ENCODE data around the gene STK17A. TPM values are rescaled to one million over a fixed set of nuclear protein-coding genes. Genes with fewer than 3 reads are reported as not detected.
A peak's percentile ranks its signal among the peaks of the same experiment; 100 is the strongest.

The STK17A gene
- total RNA-seq (2014; rRNA removed; shearing (Covaris generic)) = 64.7 and 69.8 TPM in 2 replicates
- polyA plus RNA-seq (2015; cell fraction: cytosol; rRNA removed) = 94.6 and 110 TPM in 2 replicates
- 105 and 106 TPM in 2 replicates for polyA plus RNA-seq (2015; cell fraction: nucleus; rRNA removed)

DNA sequence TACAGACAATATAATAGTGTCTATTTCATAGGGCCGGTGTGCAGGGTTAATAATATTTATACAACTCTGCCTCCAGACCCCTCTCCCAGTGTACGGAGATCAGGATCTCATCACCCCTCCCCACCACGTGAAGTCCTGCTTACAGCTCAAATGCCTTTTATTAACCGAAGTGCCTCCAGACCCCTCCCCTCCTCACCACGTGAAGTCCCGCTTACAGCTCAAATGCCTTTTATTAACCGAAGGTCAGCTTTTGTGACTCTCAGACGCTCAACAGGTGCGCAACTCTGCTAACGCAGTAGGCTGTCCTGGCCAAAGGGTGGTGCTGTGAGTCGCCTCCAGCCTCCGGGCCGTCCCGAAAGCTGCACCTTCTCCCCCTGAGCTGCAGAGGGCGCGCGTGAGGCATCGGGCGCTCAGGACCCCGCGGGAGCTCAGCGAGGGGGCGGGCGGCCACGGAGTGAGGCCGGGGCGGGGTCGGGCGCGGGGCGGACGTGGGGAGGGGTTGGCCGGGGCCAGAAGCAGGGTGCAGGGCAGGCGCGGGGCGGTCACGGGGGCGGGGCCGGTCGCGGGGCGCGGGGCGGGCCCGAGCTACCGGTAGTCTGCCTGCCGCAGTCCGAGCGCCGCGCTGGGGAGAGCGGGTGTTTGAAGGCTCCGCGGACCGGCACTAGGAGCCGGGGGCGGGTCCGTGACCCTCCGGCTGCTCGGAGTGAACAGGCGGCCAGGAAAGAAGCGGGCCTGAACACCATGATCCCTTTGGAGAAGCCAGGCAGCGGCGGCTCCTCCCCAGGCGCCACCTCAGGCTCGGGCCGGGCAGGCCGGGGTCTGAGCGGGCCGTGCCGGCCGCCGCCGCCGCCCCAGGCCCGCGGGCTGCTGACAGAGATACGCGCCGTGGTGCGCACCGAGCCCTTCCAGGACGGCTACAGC lies at the start of gene STK17A:
Gene STK17A, plus strand, starts transcription at position 606 of the 921 bp plus-strand sequence. Its CDS starts 136 bp downstream, at position 742.
- DNase-seq (ENCODE audit: low read depth) = peak; percentile 88

- no peak for DNase-seq (ENCODE audit: low read depth)
Measured at GRCh38 chr7:43533801-43534479, 49.0 kb upstream of the STK17A start.

DNA sequence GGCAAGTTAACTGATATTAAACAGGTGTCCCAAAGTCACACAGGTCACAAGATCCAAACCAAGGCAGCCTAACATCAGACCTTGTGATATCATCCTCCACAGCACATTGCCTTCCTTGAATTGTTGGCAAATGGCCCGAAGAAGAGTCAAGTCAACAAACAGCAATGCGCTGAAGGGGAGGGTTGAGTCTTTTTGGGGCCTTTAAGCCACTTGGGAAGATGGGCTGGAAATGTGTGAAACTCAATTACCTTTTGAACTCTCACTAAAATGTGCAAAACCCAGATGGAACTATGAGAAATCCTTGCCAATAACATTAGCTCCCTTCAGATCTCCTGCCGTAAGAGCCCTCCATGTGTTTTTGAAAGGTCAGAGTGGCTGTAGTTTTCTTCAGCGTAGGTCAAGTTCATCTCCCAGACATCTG lies 47.9 kb upstream of the STK17A start:
- no peak for DNase-seq (ENCODE audit: low read depth)

- peak; percentile 61 for DNase-seq (ENCODE audit: low read depth)
Measured at GRCh38 chr7:43535810-43536585, 46.9 kb upstream of the STK17A start.

GRCh38 chr7:43536773-43537172 lies 46.1 kb upstream of the STK17A start:
- DNase-seq (ENCODE audit: low read depth) = no peak

DNA sequence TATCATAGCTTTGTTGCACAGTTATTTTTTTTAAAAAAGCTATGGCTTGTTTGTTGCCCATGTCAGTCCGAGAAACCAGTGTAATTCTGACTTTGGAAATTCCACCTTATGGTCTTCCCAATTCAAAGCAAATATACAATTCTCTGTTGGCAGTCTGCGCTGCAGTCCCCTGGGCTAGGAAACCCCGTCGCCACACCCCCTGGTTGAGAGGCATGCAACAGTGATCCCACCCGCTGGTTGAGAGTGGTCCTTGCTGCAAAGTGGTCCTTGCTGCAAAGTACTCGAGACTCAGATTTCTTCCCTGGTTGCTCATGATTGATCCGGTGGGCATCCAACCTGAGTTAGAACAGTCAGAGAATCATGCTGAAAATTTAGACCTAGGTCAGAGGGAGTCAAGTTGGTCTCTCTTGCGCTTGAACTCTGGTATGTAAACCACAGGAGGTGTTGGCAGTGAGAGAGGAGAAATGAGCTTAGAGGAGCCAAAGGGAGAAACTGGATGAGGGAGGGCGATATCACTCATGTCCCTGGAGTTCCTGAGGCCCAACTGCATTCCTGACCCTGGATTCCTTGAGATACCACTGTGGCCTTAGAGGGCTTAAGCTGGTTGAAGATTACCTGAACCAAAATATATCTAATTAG lies 45.0 kb upstream of the STK17A start:
- DNase-seq (ENCODE audit: low read depth) = no peak

- no peak for DNase-seq (ENCODE audit: low read depth)
Measured at GRCh38 chr7:43538404-43538771, 44.5 kb upstream of the STK17A start.

DNA sequence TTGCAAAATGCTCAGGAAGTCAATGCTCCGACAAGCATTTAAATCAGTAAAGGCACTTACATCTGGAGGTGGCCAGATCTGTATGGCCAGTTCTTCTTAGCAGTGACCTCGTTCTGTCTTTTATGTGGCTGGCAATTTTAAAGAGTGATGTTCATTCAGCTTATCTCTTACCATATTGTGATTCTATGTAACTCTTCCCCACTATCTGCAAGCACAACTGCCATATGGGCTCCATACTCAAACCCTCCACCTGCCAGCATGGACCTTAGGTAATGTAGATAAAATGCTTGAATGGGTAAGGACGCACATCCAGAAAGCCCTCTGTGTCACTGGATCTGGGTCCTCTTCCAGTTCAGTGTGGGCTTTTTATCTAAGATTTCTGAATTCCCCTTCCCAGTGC lies 42.4 kb upstream of the STK17A start:
- no peak for DNase-seq (ENCODE audit: low read depth)

GRCh38 chr7:43542716-43543115 lies 40.2 kb upstream of the STK17A start:
- no peak for DNase-seq (ENCODE audit: low read depth)

- DNase-seq (ENCODE audit: low read depth) = no peak
Measured at GRCh38 chr7:43546231-43546630, 36.7 kb upstream of the STK17A start.

- no peak for DNase-seq (ENCODE audit: low read depth)
Measured at GRCh38 chr7:43550427-43550826, 32.5 kb upstream of the STK17A start.

GRCh38 chr7:43552122-43552521 lies 30.8 kb upstream of the STK17A start:
- DNase-seq (ENCODE audit: low read depth) = no peak

GRCh38 chr7:43553999-43554398 lies 28.9 kb upstream of the STK17A start:
- DNase-seq (ENCODE audit: low read depth) = peak; percentile 41

GRCh38 chr7:43554423-43554822 lies 28.5 kb upstream of the STK17A start:
- no peak for DNase-seq (ENCODE audit: low read depth)

DNA sequence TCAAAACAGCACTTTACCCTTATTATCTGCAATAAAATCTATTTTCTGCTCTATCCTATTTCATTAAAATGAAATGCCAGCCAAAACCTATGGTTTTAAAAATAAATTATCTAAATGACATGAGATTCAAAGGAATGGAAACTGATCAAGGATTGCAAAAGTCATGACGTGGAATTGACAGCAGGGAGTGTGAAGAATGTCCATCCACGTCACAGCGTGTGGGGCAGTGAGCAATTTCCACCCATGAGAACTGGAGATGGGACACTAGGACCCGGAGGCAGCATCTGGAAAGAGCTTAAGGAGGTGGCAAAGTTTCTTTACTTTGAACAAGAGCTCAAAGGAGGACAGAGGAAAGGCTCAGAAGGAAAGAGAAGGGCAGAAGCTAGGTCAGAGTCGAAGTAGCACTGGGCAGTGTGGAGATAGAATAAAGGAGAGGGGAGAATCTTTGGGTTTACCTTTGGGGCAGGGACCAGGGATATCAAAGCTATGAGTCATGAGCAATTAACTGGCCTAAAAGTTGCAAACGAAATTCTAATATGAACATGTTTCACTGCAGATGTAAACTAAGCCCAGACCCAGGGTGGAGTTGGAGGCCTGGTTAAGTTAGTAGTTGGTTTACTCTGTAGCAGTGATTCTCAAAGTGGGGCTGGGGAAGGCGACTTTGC lies 24.9 kb upstream of the STK17A start:
- DNase-seq (ENCODE audit: low read depth) = no peak

DNA sequence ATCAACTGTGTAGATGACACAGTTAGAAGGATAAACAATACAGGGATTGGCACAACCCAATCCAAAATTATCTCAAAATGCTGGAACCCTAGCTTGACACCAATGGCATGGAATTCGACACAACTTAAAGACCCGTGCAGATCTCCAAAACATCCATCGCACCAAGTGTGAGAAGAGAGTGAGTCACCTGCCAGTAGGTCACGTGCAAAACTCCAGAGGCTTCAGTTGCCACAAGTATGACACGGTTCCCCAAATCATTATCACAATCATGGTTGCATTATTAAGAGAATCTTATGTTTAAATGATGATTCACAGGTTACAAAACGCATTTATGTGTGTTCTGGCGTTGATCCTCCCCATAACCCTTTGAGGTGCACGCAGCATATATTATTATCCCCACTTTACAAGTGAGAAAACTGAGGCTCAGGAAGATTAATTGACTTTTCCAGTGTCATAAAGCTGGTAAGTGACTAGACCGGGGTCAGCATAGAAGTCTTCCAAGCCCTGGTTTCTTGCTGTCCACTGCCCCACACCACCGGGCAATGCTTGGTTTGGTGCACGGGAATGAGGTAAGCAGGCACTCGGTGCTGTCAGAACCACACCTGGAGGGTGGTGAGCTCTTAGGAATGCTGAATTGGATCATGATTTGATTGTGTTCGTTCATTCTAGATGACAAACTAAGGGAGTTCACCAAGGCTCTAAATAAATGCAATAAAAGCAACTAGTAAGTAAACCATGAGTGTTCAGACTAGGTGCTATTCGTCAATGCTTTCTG lies 23.6 kb upstream of the STK17A start:
- no peak for DNase-seq (ENCODE audit: low read depth)

DNA sequence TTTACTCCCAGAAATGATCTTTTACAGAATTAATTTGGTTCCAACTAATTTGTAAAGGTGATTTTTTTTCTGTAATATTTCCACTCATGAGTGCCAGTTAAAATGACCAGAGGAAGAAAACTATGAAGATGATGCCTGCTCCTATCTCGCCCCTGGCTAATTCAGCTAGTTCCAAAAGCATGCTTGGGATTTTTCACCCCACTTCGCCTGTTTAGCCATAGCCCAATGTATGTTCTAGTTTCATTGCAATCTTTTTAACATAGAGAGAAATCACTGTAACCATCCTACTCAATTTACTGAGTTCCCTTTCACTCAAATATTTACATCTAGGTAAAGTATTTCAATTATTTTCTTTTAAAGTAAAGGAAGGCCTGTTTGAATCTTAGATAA lies 23.0 kb upstream of the STK17A start:
- no peak for DNase-seq (ENCODE audit: low read depth)

- DNase-seq (ENCODE audit: low read depth) = no peak
Measured at GRCh38 chr7:43560742-43561330, 22.1 kb upstream of the STK17A start.

DNA sequence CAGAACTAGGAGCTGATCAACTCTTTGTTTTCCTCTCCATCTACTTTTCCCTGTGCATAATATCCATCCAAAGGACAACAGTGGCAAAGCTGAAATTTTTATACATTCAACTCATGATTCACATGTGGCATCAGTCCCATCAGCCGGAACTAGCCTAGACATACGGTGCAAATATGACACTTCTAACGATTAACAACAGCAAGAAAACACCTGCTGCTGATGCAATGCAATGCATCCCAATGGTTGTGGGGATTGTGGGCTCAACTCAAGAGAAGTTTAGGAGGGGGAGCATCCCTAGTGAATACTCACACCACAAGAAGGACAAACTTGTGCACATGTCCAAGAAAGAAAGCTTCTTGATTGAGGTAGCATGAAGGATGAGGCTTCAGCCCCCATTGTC lies 20.5 kb upstream of the STK17A start:
- no peak for DNase-seq (ENCODE audit: low read depth)

Data from HT1080 (cell line).